HG03280 (cell line): ENCODE results near the gene LINGO3.

Experiments used
- ATAC-seq: cut with Tn5 transposase; IDR thresholded peaks from one replicate; pipeline ENCODE4 v1.9.1; 2021; ENCODE audit warnings: mild to moderate bottlenecking, moderate library complexity; ENCODE audit not compliant: unreplicated experiment

The LINGO3 gene

DNA sequence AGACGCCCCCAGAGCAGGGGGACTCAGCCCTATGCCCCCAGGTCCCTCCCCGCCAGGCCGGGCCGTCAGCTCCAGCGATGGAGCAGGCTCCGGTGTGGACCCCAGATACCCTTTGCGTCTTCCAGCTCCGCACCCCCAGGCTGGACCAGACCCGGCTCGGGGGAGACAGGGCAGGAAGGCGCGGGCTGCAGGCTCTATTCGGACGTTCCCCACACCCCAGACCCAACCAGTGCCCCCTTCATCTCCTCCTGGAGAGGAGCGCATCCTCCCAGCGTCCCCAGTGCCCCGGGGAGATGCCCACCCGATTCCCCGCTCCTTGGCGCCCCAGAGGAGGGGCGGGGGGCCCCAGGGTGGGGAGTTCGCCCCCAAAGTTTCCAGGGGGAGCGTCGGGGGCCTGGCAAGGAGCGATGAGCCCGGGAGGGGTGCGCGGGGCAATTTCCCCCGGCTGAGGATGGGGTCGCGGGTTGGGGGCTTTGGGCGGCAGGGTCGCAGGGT lies 389 bp downstream of the LINGO3 start:
- no peak for ATAC-seq

DNA sequence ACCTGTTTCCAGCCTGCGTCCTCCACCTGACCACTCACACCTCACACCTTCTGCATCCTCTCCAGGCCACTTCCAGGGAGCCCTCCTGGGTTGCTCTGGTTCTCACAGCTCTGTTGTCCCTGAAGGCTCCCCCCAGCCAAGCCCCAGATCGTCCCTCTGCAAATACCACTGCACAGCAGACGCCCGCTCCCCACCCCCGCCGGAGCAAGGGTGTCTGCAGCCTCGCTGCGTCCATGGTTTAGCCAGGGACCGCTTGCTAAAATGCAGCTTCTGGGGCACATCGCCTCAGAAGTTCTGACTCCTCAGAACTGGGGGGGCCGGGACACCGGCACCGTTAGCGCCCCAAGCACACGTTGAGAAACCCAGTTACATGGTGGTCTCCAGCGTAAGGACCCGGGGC lies 983 bp downstream of the LINGO3 start:
- no peak for ATAC-seq

DNA sequence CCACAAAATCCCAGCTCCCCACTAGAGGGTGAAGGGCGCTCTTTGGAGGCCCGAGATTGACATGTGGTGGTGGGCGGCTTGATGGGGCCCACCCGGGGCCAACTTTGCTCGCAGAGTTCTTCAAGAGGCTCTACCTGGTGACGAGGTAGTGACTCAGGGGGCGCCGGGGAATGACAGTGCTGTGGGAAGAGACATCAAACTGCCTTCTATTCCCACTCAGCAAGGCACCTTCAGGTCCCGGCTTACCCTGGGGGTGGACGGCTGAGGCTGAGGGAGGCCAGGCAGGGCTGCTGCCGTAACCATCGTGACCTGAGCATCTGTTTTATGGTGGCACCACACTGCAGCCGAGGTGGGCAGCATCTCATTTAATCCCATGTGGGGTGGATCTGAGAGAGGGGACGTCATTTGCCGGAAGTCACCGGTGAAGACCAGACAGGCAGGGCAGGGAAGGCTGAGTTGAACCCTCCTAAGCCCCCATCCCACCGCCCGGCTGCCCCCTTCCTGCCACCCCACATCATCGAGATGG lies 1.6 kb downstream of the LINGO3 start:
- no peak for ATAC-seq

DNA sequence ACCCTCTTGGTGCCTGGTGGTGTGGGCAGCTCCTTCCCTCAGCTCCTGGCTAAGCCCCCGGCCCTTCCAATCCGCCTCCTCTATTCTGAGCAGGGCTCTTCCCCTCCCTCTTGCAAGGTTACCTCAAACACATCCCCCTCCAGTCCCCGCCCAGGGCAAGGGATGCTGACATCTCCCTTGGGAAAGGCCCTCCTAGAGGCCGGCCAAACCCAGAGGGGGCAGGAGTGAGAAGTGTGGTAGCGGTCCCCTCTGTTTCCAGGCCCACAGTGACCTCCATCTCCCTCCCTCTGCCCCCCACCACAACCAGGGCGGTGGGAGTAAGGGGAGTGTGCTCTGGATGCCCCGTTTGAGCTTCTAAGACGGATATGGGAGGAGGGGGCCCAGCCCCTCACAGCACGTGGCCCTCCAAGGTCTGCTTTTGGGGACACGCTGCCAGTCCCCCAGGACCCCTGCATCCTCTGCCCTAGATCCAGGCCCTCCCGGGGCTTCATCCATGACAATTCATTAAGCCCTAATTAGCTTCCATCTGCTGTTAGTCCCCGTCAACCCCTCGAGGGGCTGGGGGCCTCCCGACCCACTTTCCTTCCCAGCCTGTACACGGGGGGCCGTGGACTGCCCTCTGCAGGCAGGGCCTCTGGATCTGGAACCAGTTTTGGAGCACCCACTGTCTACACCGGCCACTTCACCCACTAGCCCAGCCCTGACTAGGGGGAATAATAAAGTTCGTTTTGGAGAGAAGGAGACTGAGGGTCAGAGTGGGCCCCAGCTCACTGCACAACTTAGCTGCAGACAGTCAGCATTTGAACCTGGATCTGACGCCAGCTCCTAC lies 2.3 kb downstream of the LINGO3 start:
- no peak for ATAC-seq

DNA sequence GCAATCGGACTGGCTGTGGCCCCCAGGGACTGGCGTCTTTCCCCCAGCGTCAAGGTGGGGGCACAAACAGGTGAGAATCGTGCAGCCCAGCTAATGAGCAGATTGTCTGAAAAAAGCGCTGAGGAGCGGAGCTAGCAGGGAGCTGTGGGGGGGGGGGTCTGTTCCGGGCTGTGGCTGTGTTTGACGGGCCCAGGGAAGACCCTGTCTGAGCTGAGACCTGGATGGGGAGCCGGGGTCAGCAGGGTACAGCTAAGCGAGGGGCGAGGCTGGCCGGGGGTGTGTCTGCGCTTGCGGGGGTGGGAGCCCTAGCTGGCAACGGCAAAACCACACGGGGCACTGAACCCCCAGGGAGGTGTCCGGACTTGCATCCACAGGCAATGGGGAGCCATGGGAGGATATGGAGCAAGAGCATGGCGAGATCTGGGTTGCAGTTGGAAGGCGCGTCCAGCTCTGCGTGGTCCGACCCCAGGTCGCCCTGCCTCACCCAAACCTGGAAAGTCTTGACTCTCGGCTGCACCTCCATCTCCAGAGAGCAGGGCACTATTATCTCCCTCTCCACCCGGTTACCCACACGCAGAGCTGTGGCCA lies 4.6 kb downstream of the LINGO3 start:
- no peak for ATAC-seq

DNA sequence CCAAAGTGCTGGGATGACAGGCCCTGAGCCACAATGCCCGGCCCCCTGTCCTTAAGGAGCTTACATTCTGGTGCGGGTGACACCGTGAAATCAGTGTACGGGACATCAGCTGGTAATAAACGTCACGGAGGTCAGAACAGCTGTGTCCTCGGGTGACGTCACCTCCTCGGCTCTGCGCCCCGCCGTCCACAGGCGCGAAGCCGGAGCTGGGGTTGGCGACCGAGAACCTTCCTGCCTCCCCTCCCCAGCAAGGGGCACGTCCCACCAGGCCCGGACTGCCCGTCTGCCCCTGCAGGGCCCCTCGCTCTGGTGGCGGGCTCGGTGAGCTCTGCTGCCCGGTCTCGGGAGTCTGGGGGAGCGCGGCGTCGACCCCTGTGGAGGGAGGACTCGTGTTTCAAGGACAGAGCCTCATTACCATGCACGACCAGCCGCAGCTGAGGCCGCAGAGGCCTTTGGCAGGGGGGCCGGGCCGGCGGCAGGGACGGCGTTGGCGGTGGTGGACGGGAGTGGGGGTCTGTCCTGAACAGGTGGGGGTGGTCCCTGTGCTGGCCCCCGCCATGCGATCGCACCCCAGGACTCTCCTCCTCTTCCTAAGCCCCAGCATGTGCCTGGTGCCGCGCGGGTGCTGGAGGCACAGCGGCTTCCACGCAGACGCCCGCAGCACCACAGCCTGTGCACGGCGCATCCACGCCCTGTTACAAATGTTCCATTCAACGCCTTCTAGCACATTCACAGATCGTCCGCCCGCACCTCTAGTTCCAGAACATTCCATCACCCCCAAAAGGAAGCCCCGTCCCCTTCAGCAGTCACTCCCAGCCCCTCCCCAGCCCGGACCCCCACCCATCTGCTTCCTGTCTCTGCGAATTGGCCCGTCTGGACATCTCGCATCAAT lies 5.4 kb downstream of the LINGO3 start:
- ATAC-seq = no peak

DNA sequence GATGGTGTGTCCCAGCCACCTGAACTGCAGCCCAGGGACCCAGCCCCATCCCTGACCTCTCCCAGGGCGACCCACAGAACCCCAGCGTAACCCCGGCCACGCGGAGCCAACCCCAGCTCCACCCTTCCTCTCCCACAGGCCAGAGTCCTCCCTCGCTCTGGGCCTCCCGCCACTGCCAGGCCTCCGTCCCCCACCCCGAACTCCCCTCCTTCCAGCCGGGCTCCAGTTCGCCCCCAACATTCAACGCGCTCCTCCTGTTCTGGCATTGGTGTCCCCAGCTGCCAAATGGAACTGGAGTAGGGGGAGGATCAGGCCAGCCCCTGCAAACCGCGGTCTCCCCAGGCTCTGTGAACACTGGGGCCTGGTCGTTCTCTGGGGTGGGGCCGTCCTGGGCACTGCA lies 7.4 kb downstream of the LINGO3 start:
- ATAC-seq = no peak

DNA sequence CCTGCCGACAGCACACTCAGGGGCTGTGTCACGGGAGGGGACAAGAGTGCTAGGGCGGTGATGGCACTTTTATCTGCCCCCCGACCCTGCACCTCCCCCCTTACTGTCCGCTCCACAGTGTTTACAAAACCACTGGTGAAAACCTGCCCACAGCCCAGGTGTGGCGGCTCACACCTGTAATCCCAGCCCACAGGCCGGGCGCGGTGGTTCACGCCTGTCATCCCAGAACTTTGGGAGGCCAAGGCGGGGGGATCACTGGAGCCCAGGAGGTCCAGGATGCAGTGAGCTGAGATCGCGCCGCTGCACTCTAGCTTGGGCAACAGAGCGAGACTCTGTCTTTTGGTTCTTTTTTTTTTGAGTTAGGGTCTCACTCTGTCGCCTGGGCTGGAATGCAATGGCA lies 11.8 kb downstream of the LINGO3 start:
- no peak for ATAC-seq

DNA sequence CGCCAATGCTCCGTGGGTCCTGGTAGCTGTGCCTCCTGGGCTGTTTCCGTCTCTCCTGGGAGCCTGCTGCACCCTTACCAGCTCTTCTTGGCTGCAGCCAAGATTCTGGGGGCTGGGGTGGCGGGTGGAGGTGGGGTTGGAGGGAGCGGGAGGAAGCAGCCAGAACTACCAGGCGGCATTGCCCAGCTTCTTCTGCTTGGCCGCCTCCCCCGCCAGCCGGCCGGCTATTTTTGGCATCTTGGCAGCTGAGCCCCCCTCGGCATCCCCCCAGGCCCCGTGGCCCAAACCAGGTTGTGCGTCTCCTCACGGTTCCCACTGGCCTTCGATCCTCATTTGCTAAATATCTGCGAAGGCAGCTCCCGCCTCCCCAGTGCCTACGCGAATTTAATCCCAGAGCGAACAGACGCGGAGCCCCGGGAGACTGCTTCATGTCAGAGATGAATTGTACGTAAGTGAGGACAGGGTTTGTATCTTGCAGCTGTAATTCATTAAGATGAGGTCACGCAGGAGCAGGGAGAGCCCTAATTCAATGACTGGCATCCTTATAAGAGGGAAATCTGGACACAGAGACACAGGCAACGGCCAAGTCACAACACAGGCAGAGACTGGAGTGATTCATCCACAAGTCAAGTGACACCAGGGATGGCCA lies 13.1 kb downstream of the LINGO3 start:
- no peak for ATAC-seq

DNA sequence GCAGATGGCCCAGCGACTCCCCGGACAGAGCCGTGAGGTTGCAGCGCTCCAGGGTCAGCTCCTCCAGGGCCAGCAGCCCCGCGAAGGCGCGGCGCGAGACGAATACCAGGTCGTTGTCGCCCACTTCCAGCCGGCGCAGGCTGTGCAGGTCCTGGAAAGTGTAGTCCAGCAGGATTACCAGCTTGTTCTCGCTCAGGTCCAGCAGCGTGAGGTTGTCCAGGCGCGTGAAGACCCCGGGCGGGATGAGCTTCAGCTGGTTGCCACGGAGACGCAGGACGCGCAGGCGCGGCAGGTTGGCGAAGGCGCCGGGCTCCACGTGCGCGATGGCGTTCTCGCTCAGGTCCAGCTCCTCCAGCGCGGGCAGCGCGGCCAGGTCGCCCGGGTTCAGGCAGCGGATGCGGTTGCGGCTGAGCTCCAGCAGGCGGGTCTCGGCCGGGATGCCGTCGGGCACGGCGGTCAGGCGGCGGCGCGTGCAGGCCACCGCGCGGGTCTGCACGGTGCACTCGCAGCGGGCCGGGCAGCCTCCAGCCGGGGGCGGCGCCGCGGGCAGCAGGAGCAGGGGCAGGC lies 16.7 kb downstream of the LINGO3 start:
- ATAC-seq = no peak

DNA sequence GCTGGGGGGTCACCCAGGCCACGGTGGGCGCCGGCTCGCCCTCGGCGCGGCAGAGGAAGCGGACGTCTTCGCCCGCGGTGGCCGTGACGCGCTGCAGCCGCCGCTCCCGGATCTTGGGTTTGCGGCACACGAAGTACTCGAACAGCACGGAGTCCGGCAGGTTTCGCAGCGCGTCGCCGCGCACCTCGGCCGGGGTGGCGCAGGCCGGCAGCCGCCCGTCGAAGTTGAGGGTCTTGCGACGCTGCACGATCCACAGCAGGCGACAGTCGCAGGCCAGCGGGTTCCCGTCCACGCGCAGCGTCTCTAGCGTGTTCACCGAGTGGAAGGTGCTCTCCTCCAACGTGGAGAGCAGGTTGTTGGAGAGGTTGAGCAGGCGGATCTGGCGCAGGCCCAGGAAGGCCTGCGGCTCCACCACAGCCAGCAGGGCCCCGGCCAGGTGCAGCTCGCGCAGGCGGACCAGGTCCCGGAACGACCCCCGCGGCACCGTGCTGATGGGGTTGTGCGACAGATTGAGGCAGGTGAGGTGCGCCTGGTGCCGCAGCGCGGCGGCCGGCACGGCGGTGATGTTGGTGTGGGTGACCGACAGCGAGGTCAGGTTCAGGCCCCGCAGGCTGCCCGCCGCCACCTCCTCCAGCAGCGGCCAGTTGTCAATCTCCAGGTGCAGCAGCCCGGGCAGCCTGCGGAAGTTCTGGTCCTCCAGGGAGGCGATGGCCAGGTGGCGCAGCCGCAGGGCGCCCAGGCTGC lies 17.3 kb downstream of the LINGO3 start:
- ATAC-seq = no peak

DNA sequence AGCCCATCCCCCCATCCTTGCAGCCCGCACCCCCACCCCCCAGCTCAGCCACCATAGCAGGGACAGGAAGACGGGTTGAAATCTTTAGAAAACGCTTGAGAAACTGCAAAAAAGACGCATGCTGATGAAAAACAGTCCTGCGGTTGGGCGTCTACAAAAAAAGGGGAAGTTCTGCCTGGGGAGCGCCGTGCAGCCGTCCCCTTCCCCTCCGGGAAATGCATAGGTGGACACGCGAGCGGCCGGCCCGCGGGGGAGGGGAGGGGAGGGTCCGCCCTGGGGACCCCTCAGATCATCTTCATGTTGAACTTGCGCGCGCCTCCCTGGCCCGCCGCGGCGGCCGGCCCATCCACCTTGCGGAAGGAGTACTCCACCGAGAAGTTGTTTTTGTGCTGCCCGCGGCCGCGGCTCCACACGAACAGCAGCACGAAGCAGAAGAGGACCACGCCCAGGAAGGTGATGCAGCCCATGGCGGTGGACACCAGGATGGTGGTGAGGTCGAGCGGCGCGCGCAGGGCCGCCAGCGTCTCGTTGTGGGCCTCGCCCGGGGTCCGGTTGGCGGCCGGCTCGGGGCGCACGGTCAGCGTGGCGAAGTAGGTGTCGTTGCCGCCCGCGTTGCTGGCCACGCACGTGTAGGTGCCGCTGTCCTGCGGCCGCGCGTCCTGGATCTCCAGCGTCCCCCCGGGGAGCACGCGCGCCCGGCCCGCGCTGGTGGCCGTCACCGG lies 18.1 kb downstream of the LINGO3 start:
- ATAC-seq = no peak

DNA sequence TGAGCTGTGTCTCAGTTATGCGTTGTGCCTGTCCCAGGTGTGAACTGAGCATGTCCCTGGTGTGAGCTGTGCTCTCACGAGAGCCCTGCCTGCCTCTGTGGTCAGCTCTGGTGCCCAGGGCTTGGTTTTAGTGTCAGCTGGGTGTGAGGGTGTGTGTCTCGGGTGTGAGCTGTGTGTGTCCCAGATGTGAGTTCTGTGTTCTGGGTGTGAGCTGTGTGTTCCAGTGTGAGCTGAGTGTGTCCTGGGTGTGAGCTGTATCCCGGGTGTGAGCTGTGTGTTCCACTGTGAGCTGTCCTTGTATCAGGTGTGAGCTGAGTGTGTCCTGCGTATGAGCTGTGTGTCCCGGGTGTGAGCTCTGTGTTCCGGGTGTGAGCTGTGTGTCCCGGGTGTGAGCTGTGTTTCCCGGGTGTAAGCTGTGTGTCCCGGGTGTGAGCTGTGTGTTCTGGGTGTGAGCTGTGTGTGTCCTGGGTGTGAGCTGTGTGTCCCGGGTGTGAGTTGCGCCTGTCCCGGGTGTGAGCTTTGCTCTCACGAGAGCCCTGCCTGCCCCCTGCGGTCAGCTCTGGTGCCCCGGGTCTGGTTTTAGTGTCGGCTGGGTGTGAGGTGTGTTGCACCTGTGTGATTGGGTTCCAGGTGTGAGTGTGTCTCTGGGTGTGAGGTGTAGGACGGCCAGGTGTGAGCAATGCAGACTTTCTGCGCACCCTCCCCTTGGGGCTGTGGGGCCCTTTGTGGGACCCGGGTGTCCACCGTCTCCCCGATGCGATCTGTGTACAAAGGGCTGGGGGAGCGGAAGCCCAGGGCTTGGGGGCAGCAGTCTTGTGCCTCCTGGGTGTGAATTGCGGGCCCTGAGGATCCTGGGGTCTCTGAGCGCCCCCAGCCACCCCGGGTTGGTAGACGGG lies 18.9 kb downstream of the LINGO3 start:
- ATAC-seq = no peak

DNA sequence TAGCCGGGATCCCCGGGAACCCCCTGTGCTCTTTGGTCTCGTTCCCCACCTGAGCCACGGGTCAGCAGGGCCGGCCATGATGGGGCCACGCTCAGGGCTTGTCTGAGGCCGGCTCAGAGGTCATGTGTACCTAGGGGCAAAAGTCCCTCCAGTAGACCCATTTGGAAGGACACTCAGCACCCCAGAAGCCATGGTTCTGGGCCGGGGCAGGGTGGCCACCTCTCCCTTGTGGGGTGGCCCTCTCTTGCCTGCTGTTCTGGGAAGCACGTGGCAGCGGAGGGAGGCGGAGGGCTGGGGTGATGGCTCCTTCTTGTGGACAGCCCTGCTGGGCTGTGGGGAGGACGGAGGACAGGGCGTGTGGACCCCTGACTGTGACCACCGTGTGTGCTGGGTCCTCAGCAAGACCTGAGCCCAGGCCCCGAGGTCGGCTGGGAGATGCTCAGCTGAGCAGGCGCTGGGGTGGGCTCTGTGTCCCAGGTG lies 19.6 kb downstream of the LINGO3 start:
- no peak for ATAC-seq

DNA sequence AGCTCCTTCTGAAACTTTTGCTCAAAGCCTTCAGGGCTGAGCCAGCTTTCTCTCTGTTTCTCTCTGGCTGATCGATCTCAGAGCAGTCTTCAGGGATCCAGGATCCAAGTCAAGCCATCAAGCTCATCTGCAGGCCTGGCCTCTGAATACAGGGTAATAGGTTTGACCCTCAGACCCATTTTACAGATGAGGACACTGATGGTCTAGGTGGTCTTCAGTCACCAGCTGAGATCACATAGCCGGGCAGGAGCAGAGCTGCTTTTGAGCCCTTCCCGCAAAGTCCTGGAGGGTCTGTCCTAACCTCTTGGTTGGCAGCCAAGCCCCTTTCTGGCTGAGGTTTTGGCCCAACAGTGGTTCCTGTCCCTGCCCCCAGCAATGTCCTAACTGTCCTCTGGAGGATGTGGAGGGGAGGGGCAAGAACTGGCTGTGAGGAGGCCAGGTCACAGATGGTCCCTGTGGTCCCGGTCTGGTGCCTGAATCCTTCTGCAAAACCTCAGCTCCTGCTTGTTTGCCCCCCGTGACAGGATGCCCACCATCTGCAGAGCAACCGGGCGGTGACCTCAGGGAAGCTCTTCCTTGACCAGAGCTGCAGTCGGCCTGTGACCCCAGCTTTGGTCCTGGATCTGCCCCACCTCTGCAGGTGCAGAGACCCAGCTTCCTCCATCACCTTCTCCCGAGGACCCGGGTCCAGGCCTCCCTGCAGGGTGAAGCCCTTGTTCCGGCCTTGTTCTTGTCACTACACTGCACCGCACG lies 20.2 kb downstream of the LINGO3 start:
- ATAC-seq = no peak

DNA sequence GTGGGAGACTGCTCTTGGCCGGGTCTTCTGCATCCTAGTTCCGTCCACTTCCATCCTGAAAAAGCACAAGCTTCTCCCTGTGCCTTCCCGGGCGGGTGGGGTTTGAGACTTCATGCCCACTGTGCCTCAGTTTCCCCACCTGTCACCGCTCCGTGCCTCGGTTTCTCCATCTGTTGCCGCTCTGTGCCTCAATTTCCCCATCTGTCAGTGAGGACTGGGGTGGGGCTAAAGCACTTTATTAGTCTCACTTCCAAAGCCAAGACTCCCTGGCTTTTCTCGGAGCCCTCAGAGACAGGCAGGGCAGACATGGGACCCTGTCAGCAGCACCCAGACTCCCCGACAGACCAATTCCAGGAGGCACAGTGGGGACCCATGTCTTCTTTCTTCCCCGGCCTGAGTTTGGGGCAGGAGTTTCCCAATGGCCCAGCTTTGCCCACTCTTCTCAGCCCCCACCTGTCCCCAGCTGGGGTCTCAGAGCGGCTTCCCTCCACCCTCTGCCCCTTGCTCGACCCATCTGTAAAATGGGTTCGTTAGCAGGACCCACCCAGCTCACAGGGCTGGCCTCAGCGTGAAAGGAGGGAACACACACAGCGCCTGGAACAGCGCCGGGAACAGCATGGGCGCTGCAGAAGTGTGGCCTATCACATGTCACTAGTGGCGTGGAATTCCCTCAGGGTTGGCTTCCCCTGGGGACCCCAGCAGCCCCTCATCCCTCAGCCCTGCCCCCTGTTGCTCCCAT lies 21.4 kb downstream of the LINGO3 start:
- no peak for ATAC-seq
